Measurements from ENCODE around the gene FGFR2. TPM values are rescaled to one million over a fixed set of nuclear protein-coding genes. Genes with fewer than 3 reads are reported as not detected.

The FGFR2 gene
- total and polyA plus RNA-seq, 8 donors: 48.0 to 350 (median 278) TPM

DNA sequence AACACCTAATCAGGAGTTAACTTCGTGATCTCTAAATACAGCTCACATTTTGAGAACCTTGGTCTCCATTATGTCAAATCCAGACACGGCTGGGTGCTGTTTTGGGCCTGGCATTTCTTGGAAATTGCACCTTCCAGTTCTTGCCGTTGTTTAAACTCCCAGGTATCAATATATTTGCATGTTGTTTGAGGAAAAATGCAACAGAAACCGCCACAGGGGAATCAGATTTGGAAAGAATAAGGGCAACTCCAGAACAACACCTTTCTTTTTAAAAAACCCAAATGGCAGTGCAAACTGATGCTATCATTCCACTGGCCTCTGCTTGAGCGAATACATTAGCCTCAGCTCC lies 162.0 kb downstream of the FGFR2 start:
- Histone ChIP-seq H3K27ac (no peak overlapping the region), H3K27me3 (no peaks in the 10 kb centered on the region), H3K9me3 (no peaks in the 10 kb centered on the region), H3K4me1 (no peaks in the 10 kb centered on the region), H3K4me3 (no peak overlapping the region), H3K36me3 (no peaks in the 10 kb centered on the region)
- TF ChIP-seq, protein P1, sequence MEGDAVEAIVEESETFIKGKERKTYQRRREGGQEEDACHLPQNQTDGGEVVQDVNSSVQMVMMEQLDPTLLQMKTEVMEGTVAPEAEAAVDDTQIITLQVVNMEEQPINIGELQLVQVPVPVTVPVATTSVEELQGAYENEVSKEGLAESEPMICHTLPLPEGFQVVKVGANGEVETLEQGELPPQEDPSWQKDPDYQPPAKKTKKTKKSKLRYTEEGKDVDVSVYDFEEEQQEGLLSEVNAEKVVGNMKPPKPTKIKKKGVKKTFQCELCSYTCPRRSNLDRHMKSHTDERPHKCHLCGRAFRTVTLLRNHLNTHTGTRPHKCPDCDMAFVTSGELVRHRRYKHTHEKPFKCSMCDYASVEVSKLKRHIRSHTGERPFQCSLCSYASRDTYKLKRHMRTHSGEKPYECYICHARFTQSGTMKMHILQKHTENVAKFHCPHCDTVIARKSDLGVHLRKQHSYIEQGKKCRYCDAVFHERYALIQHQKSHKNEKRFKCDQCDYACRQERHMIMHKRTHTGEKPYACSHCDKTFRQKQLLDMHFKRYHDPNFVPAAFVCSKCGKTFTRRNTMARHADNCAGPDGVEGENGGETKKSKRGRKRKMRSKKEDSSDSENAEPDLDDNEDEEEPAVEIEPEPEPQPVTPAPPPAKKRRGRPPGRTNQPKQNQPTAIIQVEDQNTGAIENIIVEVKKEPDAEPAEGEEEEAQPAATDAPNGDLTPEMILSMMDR (IDR thresholded peaks at IDR 0.05): no peak
- no peak for ATAC-seq
- intact Hi-C loops (cut with DNase I): no loop called here
- no peak for DNase-seq

DNA sequence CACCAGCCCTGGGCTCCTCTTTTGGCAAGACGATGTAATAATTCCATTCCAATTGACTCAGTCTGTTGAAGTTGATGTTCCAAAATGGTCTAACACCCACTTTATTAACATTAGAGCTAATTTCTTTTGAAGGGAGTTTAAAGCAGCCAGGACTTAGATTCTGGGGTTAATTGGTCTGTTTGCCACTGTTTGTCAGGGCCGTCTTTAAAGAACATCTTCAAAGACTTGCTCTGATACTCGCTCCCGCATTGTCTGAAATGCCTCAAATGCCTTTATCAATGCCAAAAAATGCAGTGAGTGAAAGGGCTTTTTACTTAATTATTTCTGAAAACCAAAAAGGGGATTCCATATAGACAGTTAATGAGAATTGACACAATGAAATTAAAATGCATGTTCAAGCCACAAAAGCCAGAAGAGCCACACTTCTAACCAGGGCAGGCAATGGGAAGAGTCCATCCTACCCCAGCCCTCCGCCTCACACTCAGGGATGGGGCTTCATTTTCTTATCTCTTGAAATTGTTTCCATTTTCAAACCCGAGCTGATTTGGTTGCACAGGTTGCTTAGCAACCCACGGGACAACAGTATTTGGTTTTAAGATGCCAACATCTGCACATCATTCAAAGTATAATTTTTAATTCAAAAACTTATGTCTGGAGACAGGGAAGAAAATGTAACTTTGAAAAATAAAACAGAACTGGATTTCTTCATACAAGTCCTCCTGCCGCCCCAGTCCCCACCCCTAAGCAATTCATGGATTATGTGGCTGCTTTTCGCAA lies 163.0 kb downstream of the FGFR2 start:
- ATAC-seq (no peak), DNase-seq (peak in 1 of 4 donors; percentile 37)
- Histone ChIP-seq H3K36me3 (no peaks in the 10 kb centered on the region), H3K27ac (no peak overlapping the region), H3K27me3 (no peaks in the 10 kb centered on the region), H3K4me3 (no peak overlapping the region), H3K4me1 (no peaks in the 10 kb centered on the region), H3K9me3 (no peaks in the 10 kb centered on the region)
- TF ChIP-seq, protein P1 (IDR thresholded peaks at IDR 0.05): no peak
- intact Hi-C loops (cut with DNase I): no loop called here

DNA sequence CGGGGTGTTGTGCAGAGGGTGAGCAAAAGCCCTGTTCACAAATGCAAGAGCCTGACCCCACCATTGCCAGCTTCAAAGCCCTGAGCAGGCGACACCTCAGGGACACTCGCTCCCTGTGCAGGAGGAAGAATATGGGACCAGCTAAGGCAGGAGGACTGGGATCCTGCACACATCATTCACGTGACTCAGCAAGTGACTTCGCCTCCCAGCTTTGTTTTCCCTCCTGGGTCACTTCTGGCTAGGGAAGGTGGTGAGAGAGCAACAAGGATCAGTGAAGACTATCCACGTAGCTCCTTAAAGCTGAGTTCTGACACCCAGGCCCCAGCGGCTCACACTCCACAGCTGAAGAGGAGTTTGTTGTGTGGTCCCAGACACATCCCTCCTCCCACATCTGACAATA lies 164.3 kb downstream of the FGFR2 start:
- ATAC-seq: no peak
- no peaks in the 10 kb centered on the region for H3K9me3 ChIP-seq
- no peak for DNase-seq
- intact Hi-C loops (cut with DNase I): no loop called here
- H3K4me1 ChIP-seq: no peaks in the 10 kb centered on the region
- no peak overlapping the region for H3K4me3 ChIP-seq
- no peaks in the 10 kb centered on the region for H3K27me3 ChIP-seq
- TF ChIP-seq, protein P1 (IDR thresholded peaks at IDR 0.05): no peak
- no peaks in the 10 kb centered on the region for H3K36me3 ChIP-seq
- H3K27ac ChIP-seq: no peak overlapping the region

DNA sequence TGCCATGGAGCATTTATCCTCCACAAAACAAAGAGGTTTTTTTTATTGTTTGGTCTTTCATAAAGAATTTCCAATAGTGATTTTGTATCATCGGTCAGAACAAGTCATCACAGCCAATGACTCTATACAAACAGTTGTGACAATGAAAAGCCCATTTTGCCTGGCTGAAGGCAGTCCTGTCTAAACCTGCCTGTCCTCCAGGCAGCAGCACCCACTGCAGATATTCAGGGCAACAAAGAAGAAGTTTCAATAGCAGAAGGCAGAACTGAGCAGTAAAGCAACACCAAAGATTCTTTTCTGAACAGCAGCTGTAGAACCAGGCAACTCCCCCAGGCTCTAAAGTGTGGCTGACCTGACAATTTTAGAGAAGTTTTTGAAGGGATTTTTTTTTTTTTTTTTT lies 169.4 kb downstream of the FGFR2 start:
- no peak for ATAC-seq
- no peaks in the 10 kb centered on the region for H3K4me1 ChIP-seq
- TF ChIP-seq, protein P1 (IDR thresholded peaks at IDR 0.05): no peak
- intact Hi-C loops (cut with DNase I): no loop called here
- no peak for DNase-seq
- no peaks in the 10 kb centered on the region for H3K36me3 ChIP-seq
- no peaks in the 10 kb centered on the region for H3K9me3 ChIP-seq
- no peak overlapping the region for H3K27ac ChIP-seq
- H3K4me3 ChIP-seq: no peak overlapping the region
- no peaks in the 10 kb centered on the region for H3K27me3 ChIP-seq

Measured in left lung (tissue), 10 donors.